Upper lobe of left lung (tissue), 4 donors: ENCODE results near the gene MRPL18.

Experiments
- POLR2A ChIP-seq, 4 donors: fragments of 450-650 bp; IDR thresholded peaks; one replicate each; pipeline ENCODE4 v1.5.1; 2016 to 2017; ENCODE audit warnings: antibody characterized with exemption in 4 of 4, mild to moderate bottlenecking in 2 of 4
- POLR2AphosphoS5 ChIP-seq, 2 donors: sonication (generic); formaldehyde crosslinking; IDR thresholded peaks; one replicate each; pipeline ENCODE4 v1.5.1; 2017; ENCODE audit warnings: antibody characterized with exemption in 2 of 2
- TF ChIP-seq, protein P1 (sequence below), 6 experiments: fragments of 450-650 bp in 4 of 6; fragments of 200-600 bp in 2 of 6; sonication (generic) in 2 of 6; IDR thresholded peaks; one replicate each; pipeline ENCODE4 v1.5.1; 2016 to 2019; ENCODE audit warnings: antibody characterized with exemption in 6 of 6

DNA sequence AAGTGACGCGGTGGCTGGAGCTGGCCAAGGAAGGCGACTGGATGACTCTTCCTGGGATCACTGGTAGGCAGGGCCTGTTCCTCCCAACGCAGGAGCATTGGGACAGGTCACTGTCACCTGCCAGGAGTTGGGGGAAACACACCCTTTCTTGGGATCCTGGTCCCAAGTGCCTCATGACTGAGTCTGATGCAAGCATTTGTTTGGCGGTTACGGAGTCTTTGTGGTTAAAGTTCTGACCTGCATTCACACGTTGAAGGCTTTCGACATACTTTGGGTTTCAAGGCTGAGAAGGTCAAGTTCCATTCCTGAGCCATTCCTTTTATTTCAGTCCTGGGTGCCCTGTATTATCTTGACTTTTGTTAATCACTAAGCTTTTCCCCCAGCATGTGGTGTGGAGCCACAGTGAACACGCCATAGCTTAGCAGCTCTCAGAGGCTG is 15.8 kb downstream of the MRPL18 start:
- TF ChIP-seq, protein P1, sequence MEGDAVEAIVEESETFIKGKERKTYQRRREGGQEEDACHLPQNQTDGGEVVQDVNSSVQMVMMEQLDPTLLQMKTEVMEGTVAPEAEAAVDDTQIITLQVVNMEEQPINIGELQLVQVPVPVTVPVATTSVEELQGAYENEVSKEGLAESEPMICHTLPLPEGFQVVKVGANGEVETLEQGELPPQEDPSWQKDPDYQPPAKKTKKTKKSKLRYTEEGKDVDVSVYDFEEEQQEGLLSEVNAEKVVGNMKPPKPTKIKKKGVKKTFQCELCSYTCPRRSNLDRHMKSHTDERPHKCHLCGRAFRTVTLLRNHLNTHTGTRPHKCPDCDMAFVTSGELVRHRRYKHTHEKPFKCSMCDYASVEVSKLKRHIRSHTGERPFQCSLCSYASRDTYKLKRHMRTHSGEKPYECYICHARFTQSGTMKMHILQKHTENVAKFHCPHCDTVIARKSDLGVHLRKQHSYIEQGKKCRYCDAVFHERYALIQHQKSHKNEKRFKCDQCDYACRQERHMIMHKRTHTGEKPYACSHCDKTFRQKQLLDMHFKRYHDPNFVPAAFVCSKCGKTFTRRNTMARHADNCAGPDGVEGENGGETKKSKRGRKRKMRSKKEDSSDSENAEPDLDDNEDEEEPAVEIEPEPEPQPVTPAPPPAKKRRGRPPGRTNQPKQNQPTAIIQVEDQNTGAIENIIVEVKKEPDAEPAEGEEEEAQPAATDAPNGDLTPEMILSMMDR (IDR thresholded peaks at IDR 0.05): no peak
- TF ChIP-seq POLR2AphosphoS5 (IDR thresholded peaks at IDR 0.05) (no peak), POLR2A (IDR thresholded peaks at IDR 0.05) (no peak)
